ENCODE measurements around the gene TBC1D22A. TPM values are rescaled to one million over a fixed set of nuclear protein-coding genes. Genes with fewer than 3 reads are reported as not detected.

The TBC1D22A gene
- total and polyA plus RNA-seq, 9 of the 15 experiments (the other 6 are each of a cell fraction or from before 2014, with no cell fraction given), result 0.20 to 11.5 (median 5.2) TPM

- TF ChIP-seq ELK3 (CRISPR knock-in tag; IDR thresholded peaks at IDR 0.05), result no peak
- TF ChIP-seq E2F3 (CRISPR knock-in tag; IDR thresholded peaks at IDR 0.05), result no peak
- peak; percentile 39; the same call in 1 of the 2 replicates for TF ChIP-seq BHLHE40 (IDR thresholded peaks at IDR 0.05; ENCODE audit: low read length)
- no peak for TF ChIP-seq HDAC8 (tag; IDR thresholded peaks at IDR 0.05)
- no peak for TF ChIP-seq IFI16 (CRISPR knock-in tag; IDR thresholded peaks at IDR 0.05)
- no peak; the same call in 1 of the 2 replicates for TF ChIP-seq NFIC (IDR thresholded peaks at IDR 0.05)
- no peak for TF ChIP-seq C11orf30 (IDR thresholded peaks at IDR 0.05; ENCODE audit: low read depth)
- TF ChIP-seq CTBP1 (IDR thresholded peaks at IDR 0.05; ENCODE audit: borderline replicate concordance), result peak; percentile 94
- no peak for TF ChIP-seq SNIP1 (IDR thresholded peaks at IDR 0.05; ENCODE audit: low read depth)
- peak; percentile 79 to 83 for TF ChIP-seq FOXK2 (conservative IDR thresholded peaks at IDR 0.05 in 1 of 2, IDR thresholded peaks at IDR 0.05 in 1 of 2; ENCODE audit: low read depth in 2 of 2)
- no peak for TF ChIP-seq JUNB (CRISPR knock-in tag; conservative IDR thresholded peaks at IDR 0.05)
- TF ChIP-seq FOXM1 (IDR thresholded peaks at IDR 0.05; ENCODE audit: low read depth), result 0 out of 2 replicates have a peak, but pooled peaks have one; percentile 29
- no peak for TF ChIP-seq FOXM1 (CRISPR knock-in tag; IDR thresholded peaks at IDR 0.05; ENCODE audit: low read depth)
- no peak for TF ChIP-seq ZBTB34 (CRISPR knock-in tag; IDR thresholded peaks at IDR 0.05)
- peak; percentile 78 for TF ChIP-seq ZNF263 (CRISPR knock-in tag; IDR thresholded peaks at IDR 0.05; ENCODE audit: borderline replicate concordance)
- no peak for TF ChIP-seq HDGF (IDR thresholded peaks at IDR 0.05)
- no peak for TF ChIP-seq CEBPZ (IDR thresholded peaks at IDR 0.05; ENCODE audit: borderline replicate concordance, low read depth, low read length)
- TF ChIP-seq NR2F6 (CRISPR knock-in tag; IDR thresholded peaks at IDR 0.05), result no peak
- no peak for TF ChIP-seq HDAC3 (IDR thresholded peaks at IDR 0.05; ENCODE audit: borderline replicate concordance, partially characterized antibody)
- TF ChIP-seq DACH1 (IDR thresholded peaks at IDR 0.05; ENCODE audit: partially characterized antibody), result no peak
- TF ChIP-seq RFX1 (IDR thresholded peaks at IDR 0.05), result no peak
- peak; percentile 78 for TF ChIP-seq MYC (IDR thresholded peaks at IDR 0.05; ENCODE audit: low read depth, low read length)
- TF ChIP-seq MYC (CRISPR knock-in tag; IDR thresholded peaks at IDR 0.05; ENCODE audit: borderline replicate concordance, low read depth), result no peak; the same call in 1 of the 2 replicates
- no peak for TF ChIP-seq ZNF77 (CRISPR knock-in tag; IDR thresholded peaks at IDR 0.05)
- TF ChIP-seq SNAPC5 (CRISPR knock-in tag; IDR thresholded peaks at IDR 0.05), result no peak
- no peak for TF ChIP-seq TAF7 (tag; IDR thresholded peaks at IDR 0.05)
- no peak for TF ChIP-seq SUPT5H (IDR thresholded peaks at IDR 0.05)
- TF ChIP-seq NFRKB (IDR thresholded peaks at IDR 0.05; ENCODE audit: low read depth), result no peak
Measured at GRCh38 chr22:46895753-46896152, 133.3 kb downstream of the TBC1D22A start (continued).

All from K562 (cell line).